Tibial nerve (tissue), 4 donors: ENCODE results near the gene SMO.

ENCODE experiments used
- EP300 ChIP-seq, 2 donors: sonication (generic); formaldehyde crosslinking; IDR thresholded peaks; one replicate each; pipeline ENCODE4 v1.6.1; 2017; ENCODE audit warnings: antibody characterized with exemption in 2 of 2, mild to moderate bottlenecking in 1 of 2
- POLR2A ChIP-seq, 2 donors: fragments of 450-650 bp; IDR thresholded peaks; one replicate each; pipeline ENCODE4 v1.6.1; 2017; ENCODE audit warnings: antibody characterized with exemption in 2 of 2, mild to moderate bottlenecking in 2 of 2, moderate library complexity in 2 of 2
- TF ChIP-seq, protein P1 (sequence below), 5 experiments: fragments of 200-600 bp in 3 of 5; fragments of 450-650 bp in 2 of 5; sonication (generic) in 3 of 5; IDR thresholded peaks; one replicate each; pipeline ENCODE4 v1.5.1; 2016 to 2019; ENCODE audit warnings: antibody characterized with exemption in 5 of 5, mild to moderate bottlenecking in 3 of 5, moderate library complexity in 2 of 5

DNA sequence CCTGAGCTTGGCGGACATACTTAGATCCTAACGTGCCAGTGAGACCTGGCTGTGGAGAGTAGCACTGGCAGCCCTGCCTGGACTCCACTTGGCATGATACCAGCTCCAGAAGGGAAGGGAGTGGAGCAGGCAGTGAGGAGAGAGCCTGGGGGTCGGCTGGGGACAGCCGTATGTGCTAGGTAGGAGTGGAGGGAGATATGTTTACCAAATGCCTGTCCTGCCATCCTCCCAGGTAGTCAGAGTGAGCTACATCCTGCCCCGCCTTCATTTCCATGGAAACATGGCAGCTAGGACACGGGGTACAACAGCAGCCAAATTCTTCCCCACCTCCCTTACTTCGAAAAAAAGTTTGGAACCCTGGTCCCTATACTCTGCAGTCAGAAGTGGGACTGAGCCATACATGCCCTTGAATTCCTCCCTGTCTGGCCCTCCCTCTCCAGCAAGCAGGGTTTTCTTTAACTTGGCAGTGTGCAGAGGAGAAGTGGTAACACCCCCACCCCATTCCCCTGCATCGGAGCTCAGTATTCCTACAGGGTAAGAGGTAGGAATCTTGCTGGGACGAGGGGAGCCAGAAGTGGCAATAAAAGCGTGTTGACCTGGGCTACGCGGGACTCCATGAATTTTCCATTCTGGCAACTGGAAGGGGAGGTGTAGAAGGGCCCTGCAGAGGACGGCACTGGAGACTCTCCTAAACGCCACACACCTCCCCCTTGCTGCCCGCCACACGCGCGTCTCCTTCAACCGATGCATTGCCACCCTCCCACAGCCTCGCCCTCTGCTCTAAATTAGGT, 20.0 kb upstream of the SMO start:
- no peak for TF ChIP-seq EP300 (IDR thresholded peaks at IDR 0.05)
- TF ChIP-seq, protein P1, sequence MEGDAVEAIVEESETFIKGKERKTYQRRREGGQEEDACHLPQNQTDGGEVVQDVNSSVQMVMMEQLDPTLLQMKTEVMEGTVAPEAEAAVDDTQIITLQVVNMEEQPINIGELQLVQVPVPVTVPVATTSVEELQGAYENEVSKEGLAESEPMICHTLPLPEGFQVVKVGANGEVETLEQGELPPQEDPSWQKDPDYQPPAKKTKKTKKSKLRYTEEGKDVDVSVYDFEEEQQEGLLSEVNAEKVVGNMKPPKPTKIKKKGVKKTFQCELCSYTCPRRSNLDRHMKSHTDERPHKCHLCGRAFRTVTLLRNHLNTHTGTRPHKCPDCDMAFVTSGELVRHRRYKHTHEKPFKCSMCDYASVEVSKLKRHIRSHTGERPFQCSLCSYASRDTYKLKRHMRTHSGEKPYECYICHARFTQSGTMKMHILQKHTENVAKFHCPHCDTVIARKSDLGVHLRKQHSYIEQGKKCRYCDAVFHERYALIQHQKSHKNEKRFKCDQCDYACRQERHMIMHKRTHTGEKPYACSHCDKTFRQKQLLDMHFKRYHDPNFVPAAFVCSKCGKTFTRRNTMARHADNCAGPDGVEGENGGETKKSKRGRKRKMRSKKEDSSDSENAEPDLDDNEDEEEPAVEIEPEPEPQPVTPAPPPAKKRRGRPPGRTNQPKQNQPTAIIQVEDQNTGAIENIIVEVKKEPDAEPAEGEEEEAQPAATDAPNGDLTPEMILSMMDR (IDR thresholded peaks at IDR 0.05), result no peak
- TF ChIP-seq POLR2A (IDR thresholded peaks at IDR 0.05), result no peak
